HL-60 (cell line): ENCODE data around the gene PNMA6E.

Source experiments
- CTCF ChIP-seq: IDR thresholded peaks from one replicate; pipeline ENCODE4 v1.5.1; 2011; ENCODE audit warnings: low read length, control low read depth, inconsistent platforms; ENCODE audit not compliant: insufficient read depth
- POLR2AphosphoS5 ChIP-seq: IDR thresholded peaks from 2 replicates; pipeline ENCODE4 v1.6.1; 2012; ENCODE audit warnings: low read depth

- TF ChIP-seq CTCF (no peak), POLR2AphosphoS5 (no peak)
Observed at GRCh38 chrX:153423652-153424051, 22.5 kb upstream of the PNMA6E start.
